ENCODE data around the gene LHX3. TPM values are rescaled to one million over a fixed set of nuclear protein-coding genes. Genes with fewer than 3 reads are reported as not detected.

LHX3 gene
- total and polyA plus RNA-seq, 4 donors: not detected

DNA sequence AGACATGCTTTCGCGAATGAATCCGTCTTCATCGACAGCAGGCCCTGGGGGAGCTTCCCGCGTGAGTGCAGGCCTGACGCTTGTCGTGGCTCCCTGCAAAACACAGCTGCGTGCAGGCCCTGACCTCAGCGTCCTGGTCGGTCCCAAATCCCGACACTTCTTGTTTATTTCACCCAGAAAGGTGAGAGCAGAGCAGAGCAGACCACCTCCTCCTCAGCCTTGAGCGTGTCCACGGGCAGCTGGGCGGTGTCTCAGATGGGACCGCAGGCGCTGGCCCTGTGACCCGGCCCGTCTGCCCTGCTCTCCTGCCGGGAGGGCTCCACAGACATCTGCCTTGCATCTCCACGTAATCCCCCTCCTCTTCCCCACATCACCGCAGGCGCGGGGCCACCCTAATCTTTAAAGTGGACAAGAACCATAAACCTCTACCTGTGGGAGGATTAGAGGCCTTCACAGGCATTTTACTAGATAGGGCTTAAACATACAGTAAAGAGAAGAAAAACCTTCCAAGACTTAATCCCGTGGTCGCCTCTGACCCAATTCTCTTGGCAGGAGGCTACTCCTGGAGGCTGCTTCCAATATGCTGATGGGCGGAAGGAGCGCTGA lies 7.5 kb upstream of the LHX3 start:
- ATAC-seq (ENCODE audit: insufficient read depth, low FRiP score) (no peak), DNase-seq (no peak)
- Histone ChIP-seq H3K27ac (ENCODE audit: low read depth in 1 of 2, low read length in 1 of 2) (no peak overlapping the region), H3K9ac (ENCODE audit: insufficient read depth in 1 of 2, low read length in 2 of 2) (no peak overlapping the region), H3K9me3 (ENCODE audit: control insufficient read depth in 4 of 4, insufficient read depth in 3 of 4, low read length in 3 of 4) (peaks cover 0 to 5% (median 0%) of the 10 kb centered on the region in 4 donors), H3K4me1 (ENCODE audit: control insufficient read depth in 5 of 5, insufficient read depth in 5 of 5, low read length in 5 of 5) (no peaks in the 10 kb centered on the region), H3K4me3 (no peak overlapping the region), H3K36me3 (ENCODE audit: control insufficient read depth in 4 of 4, insufficient read depth in 4 of 4, low read length in 4 of 4) (peaks cover 9 to 47% (median 14%) of the 10 kb centered on the region in 4 donors), H3K27me3 (ENCODE audit: control insufficient read depth in 3 of 3, insufficient read depth in 3 of 3, low read length in 2 of 3) (no peaks in the 10 kb centered on the region)
- TF ChIP-seq, protein P1, sequence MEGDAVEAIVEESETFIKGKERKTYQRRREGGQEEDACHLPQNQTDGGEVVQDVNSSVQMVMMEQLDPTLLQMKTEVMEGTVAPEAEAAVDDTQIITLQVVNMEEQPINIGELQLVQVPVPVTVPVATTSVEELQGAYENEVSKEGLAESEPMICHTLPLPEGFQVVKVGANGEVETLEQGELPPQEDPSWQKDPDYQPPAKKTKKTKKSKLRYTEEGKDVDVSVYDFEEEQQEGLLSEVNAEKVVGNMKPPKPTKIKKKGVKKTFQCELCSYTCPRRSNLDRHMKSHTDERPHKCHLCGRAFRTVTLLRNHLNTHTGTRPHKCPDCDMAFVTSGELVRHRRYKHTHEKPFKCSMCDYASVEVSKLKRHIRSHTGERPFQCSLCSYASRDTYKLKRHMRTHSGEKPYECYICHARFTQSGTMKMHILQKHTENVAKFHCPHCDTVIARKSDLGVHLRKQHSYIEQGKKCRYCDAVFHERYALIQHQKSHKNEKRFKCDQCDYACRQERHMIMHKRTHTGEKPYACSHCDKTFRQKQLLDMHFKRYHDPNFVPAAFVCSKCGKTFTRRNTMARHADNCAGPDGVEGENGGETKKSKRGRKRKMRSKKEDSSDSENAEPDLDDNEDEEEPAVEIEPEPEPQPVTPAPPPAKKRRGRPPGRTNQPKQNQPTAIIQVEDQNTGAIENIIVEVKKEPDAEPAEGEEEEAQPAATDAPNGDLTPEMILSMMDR (IDR thresholded peaks at IDR 0.05; ENCODE audit: control extremely low read depth, extremely low read depth): no peak
- WGBS, 2 donors: 92 to 94% methylated on average over 28 of the region's 28 CpGs

DNA sequence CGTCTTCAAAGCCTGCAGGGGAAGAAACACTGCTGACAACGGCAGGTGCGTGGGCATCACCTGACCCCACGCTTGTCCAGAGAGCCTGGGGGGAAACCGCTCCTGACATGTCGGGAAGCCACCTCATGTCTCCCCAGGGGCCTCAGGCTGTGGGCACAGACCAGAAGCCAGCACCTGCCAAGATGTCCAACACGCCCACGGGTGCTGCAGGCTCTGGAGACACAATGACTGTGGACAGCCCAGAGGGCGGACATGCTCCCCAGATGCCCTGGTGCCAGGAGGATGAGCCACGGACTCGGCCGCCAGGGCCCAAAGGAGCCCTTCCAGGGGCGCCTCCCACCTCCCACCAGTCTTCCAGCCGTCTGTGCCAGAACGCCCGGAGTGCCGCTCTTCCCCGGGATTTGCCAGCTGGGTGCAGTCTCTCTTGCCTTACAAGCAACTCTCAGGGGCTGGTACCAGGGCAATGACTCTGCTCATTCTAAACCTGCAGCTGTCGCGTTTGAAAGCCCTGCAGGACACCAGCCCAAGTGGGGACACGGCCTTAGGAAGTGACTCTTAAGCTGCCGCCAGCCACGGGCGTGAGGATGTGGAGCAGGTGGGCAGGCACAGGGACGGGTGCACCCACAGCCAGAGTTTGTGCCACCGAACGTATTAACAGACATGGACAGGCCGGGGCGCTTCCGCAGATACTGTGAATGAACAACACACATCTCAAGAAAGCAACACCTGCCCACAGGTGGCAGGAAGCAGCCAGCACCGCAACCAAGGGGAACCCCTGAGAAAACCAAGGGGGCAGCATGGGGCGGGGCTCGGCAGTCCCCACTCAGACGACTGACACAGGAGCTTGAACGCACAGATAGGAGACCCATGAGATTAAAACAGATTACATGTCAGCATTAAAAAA lies 6.8 kb upstream of the LHX3 start:
- ATAC-seq (ENCODE audit: insufficient read depth, low FRiP score) (no peak), DNase-seq (no peak)
- peaks cover 9 to 45% (median 14%) of the 10 kb centered on the region in 4 donors for H3K36me3 ChIP-seq (ENCODE audit: control insufficient read depth in 4 of 4, insufficient read depth in 4 of 4, low read length in 4 of 4)
- peaks cover 0 to 5% (median 0%) of the 10 kb centered on the region in 4 donors for H3K9me3 ChIP-seq (ENCODE audit: control insufficient read depth in 4 of 4, insufficient read depth in 3 of 4, low read length in 3 of 4)
- no peaks in the 10 kb centered on the region for H3K27me3 ChIP-seq (ENCODE audit: control insufficient read depth in 3 of 3, insufficient read depth in 3 of 3, low read length in 2 of 3)
- no peak overlapping the region for H3K27ac ChIP-seq (ENCODE audit: low read depth in 1 of 2, low read length in 1 of 2)
- 93% methylated on average over 34 to 35 of the region's 35 CpGs for WGBS, 2 donors
- H3K4me3 ChIP-seq: no peak overlapping the region
- no peak overlapping the region for H3K9ac ChIP-seq (ENCODE audit: insufficient read depth in 1 of 2, low read length in 2 of 2)
- H3K4me1 ChIP-seq (ENCODE audit: control insufficient read depth in 5 of 5, insufficient read depth in 5 of 5, low read length in 5 of 5): no peaks in the 10 kb centered on the region
- TF ChIP-seq, protein P1 (IDR thresholded peaks at IDR 0.05; ENCODE audit: control extremely low read depth, extremely low read depth): no peak

DNA sequence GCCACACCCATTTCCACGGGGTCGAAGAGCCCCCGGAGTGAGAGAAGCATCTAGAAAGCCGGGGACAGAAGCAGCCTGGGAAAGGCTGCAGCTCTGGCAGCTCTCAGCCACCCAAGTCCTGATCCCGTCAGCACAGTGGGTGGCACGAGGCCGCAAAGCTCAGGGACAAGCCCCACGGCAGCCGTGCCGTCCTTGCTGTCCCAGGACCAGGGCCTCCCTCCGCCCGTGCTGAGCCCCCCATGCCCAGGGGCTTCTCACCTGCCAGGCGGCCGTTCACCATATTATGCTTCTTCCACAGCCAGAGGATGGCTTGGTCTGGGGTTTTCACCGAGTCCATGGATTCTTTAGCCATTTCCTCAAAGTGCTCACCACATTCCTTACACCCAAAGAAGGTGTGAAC lies 6.1 kb upstream of the LHX3 start:
- peaks cover 0 to 5% (median 0%) of the 10 kb centered on the region in 4 donors for H3K9me3 ChIP-seq (ENCODE audit: control insufficient read depth in 4 of 4, insufficient read depth in 3 of 4, low read length in 3 of 4)
- WGBS, 2 donors: 94% methylated on average over 15 of the region's 15 CpGs
- H3K36me3 ChIP-seq (ENCODE audit: control insufficient read depth in 4 of 4, insufficient read depth in 4 of 4, low read length in 4 of 4): peaks cover 9 to 39% (median 14%) of the 10 kb centered on the region in 4 donors
- H3K9ac ChIP-seq (ENCODE audit: insufficient read depth in 1 of 2, low read length in 2 of 2): no peak overlapping the region
- no peaks in the 10 kb centered on the region for H3K4me1 ChIP-seq (ENCODE audit: control insufficient read depth in 5 of 5, insufficient read depth in 5 of 5, low read length in 5 of 5)
- peaks cover 0 to 2% (median 0%) of the 10 kb centered on the region in 3 donors for H3K27me3 ChIP-seq (ENCODE audit: control insufficient read depth in 3 of 3, insufficient read depth in 3 of 3, low read length in 2 of 3)
- no peak overlapping the region for H3K4me3 ChIP-seq
- no peak overlapping the region for H3K27ac ChIP-seq (ENCODE audit: low read depth in 1 of 2, low read length in 1 of 2)
- ATAC-seq (ENCODE audit: insufficient read depth, low FRiP score) (no peak), DNase-seq (no peak)
- TF ChIP-seq, protein P1 (IDR thresholded peaks at IDR 0.05; ENCODE audit: control extremely low read depth, extremely low read depth): no peak
